WERI-Rb-1 (cell line): ENCODE results near the gene BZW2.
A peak's percentile ranks its signal among the peaks of the same experiment; 100 is the strongest.

ENCODE experiments used
- DNase-seq: peaks from one replicate; pipeline ENCODE4 v3.0.0-alpha.2; 2020
- H3K27ac ChIP-seq: fragments of 250-450 bp; sonication (Bioruptor Pico); 2 replicates; pipeline ENCODE4 v1.5.1; 2020; ENCODE audit warnings: mild to moderate bottlenecking, moderate library complexity
- H3K27me3 ChIP-seq: fragments of 250-450 bp; sonication (Bioruptor Pico); 2 replicates; pipeline ENCODE4 v1.5.1; 2021; ENCODE audit warnings: mild to moderate bottlenecking, low read depth, moderate library complexity; ENCODE audit not compliant: insufficient read depth, severe bottlenecking
- H3K36me3 ChIP-seq: fragments of 250-450 bp; sonication (Bioruptor Pico); 2 replicates; pipeline ENCODE4 v1.5.1; 2020; ENCODE audit warnings: mild to moderate bottlenecking, moderate library complexity
- H3K4me3 ChIP-seq: 2 replicates; pipeline ENCODE4 v1.5.1; 2011; ENCODE audit warnings: low read depth, mild to moderate bottlenecking, control low read depth, low read length
- H3K9me3 ChIP-seq: fragments of 250-450 bp; sonication (Bioruptor Pico); 2 replicates; pipeline ENCODE4 v1.5.1; 2021; ENCODE audit warnings: mild to moderate bottlenecking, moderate library complexity; ENCODE audit not compliant: severe bottlenecking
- TF ChIP-seq, protein P1 (sequence below): IDR thresholded peaks from 2 replicates; pipeline ENCODE4 v1.5.1; 2011; ENCODE audit warnings: low read depth, mild to moderate bottlenecking, control low read depth, inconsistent platforms, low read length

The BZW2 gene

DNA sequence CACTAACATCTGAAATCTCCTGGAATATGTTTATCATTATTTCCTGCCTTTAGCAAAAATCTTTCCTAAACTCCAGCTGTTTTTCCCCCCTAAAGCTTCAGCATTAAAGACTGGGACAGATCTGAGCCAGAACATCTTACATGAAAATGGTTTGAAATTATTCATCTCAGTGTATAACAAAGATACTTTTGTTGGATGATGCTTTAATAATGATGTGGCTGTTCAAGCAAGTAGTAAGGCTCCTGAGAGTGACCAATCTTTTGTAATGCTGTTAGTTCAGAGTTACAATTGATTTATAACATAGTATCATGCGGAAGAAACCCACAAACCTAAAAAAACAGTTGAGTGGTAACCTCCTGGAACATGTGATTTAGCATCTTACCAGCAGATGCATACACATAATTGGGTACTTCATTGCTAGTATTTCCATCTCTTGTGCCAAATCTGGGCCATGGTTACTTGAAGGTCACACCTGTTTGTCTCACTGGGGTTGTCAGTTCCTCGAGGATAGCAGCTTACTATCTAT lies 1.5 kb downstream of the BZW2 start:
- no peak for DNase-seq
- Histone ChIP-seq H3K27ac (peak overlapping the region; percentile 99), H3K36me3 (peaks cover 17% of the 10 kb centered on the region), H3K4me3 (peak overlapping the region; percentile 82), H3K9me3 (no peaks in the 10 kb centered on the region), H3K27me3 (no peaks in the 10 kb centered on the region)
- TF ChIP-seq, protein P1, sequence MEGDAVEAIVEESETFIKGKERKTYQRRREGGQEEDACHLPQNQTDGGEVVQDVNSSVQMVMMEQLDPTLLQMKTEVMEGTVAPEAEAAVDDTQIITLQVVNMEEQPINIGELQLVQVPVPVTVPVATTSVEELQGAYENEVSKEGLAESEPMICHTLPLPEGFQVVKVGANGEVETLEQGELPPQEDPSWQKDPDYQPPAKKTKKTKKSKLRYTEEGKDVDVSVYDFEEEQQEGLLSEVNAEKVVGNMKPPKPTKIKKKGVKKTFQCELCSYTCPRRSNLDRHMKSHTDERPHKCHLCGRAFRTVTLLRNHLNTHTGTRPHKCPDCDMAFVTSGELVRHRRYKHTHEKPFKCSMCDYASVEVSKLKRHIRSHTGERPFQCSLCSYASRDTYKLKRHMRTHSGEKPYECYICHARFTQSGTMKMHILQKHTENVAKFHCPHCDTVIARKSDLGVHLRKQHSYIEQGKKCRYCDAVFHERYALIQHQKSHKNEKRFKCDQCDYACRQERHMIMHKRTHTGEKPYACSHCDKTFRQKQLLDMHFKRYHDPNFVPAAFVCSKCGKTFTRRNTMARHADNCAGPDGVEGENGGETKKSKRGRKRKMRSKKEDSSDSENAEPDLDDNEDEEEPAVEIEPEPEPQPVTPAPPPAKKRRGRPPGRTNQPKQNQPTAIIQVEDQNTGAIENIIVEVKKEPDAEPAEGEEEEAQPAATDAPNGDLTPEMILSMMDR, result no peak

DNA sequence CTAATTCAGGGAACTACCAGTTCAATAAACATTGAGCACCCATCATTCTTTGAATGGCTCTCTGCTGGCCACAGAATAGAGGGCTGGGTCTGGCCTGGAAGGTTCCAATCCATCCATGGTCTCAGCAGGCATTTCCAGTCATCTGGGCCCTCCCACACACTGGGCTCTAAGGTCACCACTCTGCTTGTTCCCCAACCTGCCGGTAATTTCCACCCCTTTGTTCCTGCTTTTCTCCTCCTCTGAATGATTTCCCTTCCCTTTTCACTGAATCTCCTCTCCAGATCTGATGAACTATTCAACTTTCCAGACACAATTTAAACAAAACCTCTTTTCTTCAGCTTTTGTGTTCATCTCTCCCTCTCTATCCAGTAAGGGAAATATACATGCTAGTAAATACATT lies 2.6 kb downstream of the BZW2 start:
- Histone ChIP-seq H3K27me3 (no peaks in the 10 kb centered on the region), H3K36me3 (peaks cover 14% of the 10 kb centered on the region), H3K27ac (no peak overlapping the region), H3K9me3 (no peaks in the 10 kb centered on the region), H3K4me3 (no peak overlapping the region)
- no peak for DNase-seq
- TF ChIP-seq, protein P1, result no peak

DNA sequence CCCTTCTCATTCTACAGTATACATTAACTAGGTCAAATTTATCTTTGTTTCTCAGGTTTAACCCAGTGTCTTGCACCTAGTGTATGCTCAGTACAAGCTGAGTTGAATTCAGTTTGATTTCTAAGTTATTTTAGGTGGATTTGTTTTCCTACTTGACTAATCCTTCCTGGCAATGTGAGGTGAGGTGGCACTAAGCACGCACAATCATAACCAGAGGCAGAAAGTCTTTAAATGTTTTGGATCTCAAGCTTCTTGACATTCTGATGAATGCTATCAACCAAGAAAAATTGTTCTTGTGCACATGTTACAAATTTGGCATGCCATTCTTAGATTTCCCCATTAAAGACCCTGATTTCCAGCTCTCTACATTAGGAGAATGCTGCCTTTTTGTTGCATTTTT lies 3.2 kb downstream of the BZW2 start:
- H3K4me3 ChIP-seq, result no peak overlapping the region
- H3K9me3 ChIP-seq, result no peaks in the 10 kb centered on the region
- H3K27me3 ChIP-seq, result no peaks in the 10 kb centered on the region
- H3K27ac ChIP-seq, result no peak overlapping the region
- TF ChIP-seq, protein P1, result no peak
- H3K36me3 ChIP-seq, result peaks cover 14% of the 10 kb centered on the region; the same call in 1 of the 2 replicates
- no peak for DNase-seq

DNA sequence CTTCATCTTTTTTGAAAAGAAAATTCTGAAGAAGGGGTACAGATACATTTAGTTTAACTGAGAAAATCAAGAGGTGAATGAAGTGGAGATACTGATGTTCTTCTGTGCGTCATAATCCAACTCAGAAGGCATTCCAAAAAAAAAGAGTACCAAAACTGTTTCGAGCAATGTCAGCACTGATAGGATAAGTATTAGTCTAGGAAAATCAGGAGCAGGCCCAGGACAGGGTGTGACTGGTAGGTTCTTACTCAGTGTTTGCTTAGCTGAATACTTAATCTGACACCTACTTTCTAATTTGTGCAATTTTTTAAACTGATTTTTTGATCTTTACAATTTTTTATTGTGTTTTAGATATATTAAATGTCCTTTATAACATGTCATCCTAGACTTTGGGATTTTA lies 4.3 kb downstream of the BZW2 start:
- TF ChIP-seq, protein P1, result no peak
- no peaks in the 10 kb centered on the region for H3K9me3 ChIP-seq
- no peaks in the 10 kb centered on the region for H3K27me3 ChIP-seq
- peaks cover 14% of the 10 kb centered on the region; the same call in 1 of the 2 replicates for H3K36me3 ChIP-seq
- no peak overlapping the region for H3K4me3 ChIP-seq
- no peak for DNase-seq
- H3K27ac ChIP-seq, result no peak overlapping the region

DNA sequence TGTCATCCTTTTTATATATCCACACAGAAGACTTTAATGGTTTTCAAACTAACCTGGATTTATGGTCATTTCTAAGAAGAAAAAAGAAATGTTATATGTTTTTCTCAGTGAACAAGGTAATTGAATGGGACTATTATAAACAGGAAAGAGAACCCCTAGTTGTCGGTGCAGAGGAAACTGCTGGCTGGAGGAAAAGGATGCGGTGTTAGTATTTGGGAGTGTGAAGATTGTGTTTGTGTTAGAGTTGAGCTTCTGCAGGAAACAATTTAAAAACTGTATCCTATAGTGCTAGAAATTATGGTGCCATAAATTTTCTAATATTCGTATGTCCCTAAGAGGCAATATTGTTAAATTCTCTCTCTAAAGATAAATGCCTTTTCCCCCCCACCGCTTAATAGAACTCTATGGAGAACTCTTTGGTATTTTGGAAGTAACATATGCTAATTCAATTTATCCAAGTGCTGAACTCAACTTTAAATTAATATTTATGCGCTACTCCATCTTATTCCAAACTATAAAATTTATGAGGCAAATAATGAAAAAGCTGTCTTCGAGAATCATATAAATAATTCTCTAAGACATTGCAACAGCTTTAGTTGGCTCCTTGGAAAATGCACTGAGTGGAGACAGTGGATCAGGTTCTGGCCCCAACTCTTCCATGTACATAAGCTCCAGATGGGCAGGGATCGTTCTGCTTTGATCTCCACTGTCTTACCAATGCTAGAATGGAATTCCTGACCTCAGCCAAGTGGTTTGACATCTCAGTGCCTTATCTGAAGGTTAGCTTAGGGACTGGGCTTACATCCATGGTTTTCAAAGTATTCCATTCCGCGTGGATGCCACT lies 5.6 kb downstream of the BZW2 start:
- no peak for DNase-seq
- no peaks in the 10 kb centered on the region for H3K9me3 ChIP-seq
- H3K36me3 ChIP-seq, result peaks cover 11% of the 10 kb centered on the region; the same call in 1 of the 2 replicates
- TF ChIP-seq, protein P1, result no peak
- no peak overlapping the region for H3K4me3 ChIP-seq
- no peak overlapping the region for H3K27ac ChIP-seq
- H3K27me3 ChIP-seq, result no peaks in the 10 kb centered on the region
